Gastrocnemius medialis (tissue), 4 donors: ENCODE data around the gene AGBL1. TPM values are rescaled to one million over a fixed set of nuclear protein-coding genes. Genes with fewer than 3 reads are reported as not detected.

ENCODE experiments used
- ATAC-seq, 2 donors: fragments of 150-250 bp; one replicate each; pipeline ENCODE4 v1.9.1; 2016
- DNase-seq, 2 donors: peaks; one replicate each; pipeline ENCODE4 v3.0.0-alpha.2; 2019
- H3K27ac ChIP-seq, 4 donors: fragments of 200-600 bp; sonication (generic); 1 replicate in 1 of 4; 2 replicates in 3 of 4; pipeline ENCODE4 v1.5.1; 2016 to 2018; ENCODE audit warnings: mild to moderate bottlenecking in 2 of 4, moderate library complexity in 1 of 4
- H3K27me3 ChIP-seq, 3 donors: fragments of 200-600 bp; sonication (generic) in 2 of 3; 1 replicate in 1 of 3; 2 replicates in 2 of 3; pipeline versions ENCODE4 v1.5.1 to v1.6.0; 2016 to 2019; ENCODE audit warnings: mild to moderate bottlenecking in 1 of 3, moderate library complexity in 1 of 3
- H3K36me3 ChIP-seq, 2 donors: fragments of 200-600 bp; sonication (generic) in 1 of 2; one replicate each; pipeline ENCODE4 v1.5.1; 2017 to 2018
- H3K4me1 ChIP-seq, 2 donors: fragments of 200-600 bp; sonication (generic) in 1 of 2; one replicate each; pipeline ENCODE4 v1.5.1; 2016 to 2017; ENCODE audit warnings: mild to moderate bottlenecking in 2 of 2
- H3K4me3 ChIP-seq, 4 donors: fragments of 200-600 bp; sonication (generic) in 3 of 4; 1 replicate in 1 of 4; 2 replicates in 3 of 4; pipeline ENCODE4 v1.5.1; 2016 to 2019; ENCODE audit warnings: mild to moderate bottlenecking in 2 of 4
- H3K9me3 ChIP-seq, 3 donors: fragments of 200-600 bp; sonication (generic) in 2 of 3; 1 replicate in 1 of 3; 2 replicates in 2 of 3; pipeline ENCODE4 v1.5.1; 2016 to 2019
- CTCF ChIP-seq, 5 experiments: fragments of 450-650 bp in 3 of 5; fragments of 200-600 bp in 2 of 5; sonication (generic) in 2 of 5; IDR thresholded peaks in 4 of 5; conservative IDR thresholded peaks in 1 of 5; 1 replicate in 4 of 5; 2 replicates in 1 of 5; pipeline ENCODE4 v1.5.1; 2016 to 2019; ENCODE audit warnings: antibody characterized with exemption in 5 of 5, mild to moderate bottlenecking in 3 of 5, moderate library complexity in 3 of 5
- POLR2A ChIP-seq, 2 donors: fragments of 450-650 bp; IDR thresholded peaks; one replicate each; pipeline ENCODE4 v1.6.1; 2017; ENCODE audit warnings: antibody characterized with exemption in 2 of 2, mild to moderate bottlenecking in 2 of 2, moderate library complexity in 2 of 2
- in situ Hi-C, 4 donors: fragments of 200-750 bp; cut with MboI; loops; one replicate each; pipeline versions ENCODE4 v1.15.0 to v1.8.0; 2017; ENCODE audit warnings: low sequenced_read_pairs in 4 of 4
- intact Hi-C: fragments of 100-400 bp; cut with DNase I; formaldehyde crosslinking; loops from one replicate; pipeline ENCODE4 v1.15.1; 2023; ENCODE audit warnings: low total_unique reads
- total RNA-seq, 4 donors: library from RNA; depleted of rRNA; stranded (reverse); fragments of >200 nt; gene quantifications; one replicate each; pipeline versions ENCODE4 v1.1.0 to v1.2.3, GENCODE V29; 2016

The AGBL1 gene
- total RNA-seq, 4 donors from 2014 or later = 3.8 to 29.7 (median 15.9) TPM

DNA sequence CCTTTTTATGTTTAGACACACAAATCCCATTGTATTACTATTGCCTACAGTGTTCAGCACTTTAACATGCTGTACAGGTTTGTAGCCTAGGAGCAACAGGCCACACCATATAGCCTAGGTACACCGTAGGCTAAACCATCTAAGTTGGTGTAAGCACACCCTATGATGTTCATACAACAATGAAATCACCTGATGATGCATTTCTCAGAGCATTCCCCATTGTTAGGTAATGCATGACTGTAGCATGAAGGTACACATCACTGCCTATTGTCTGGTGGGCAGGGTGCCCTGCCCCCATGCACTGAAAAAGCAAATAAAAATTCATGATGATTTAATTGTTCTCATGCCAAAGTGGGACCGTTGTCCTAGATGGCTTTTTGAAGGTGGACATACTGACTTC lies 183.6 kb downstream of the AGBL1 start:
- Histone ChIP-seq H3K27me3 (no peaks in the 10 kb centered on the region), H3K36me3 (peaks cover 0 to 30% of the 10 kb centered on the region in 2 donors), H3K4me1 (no peaks in the 10 kb centered on the region), H3K9me3 (no peaks in the 10 kb centered on the region), H3K27ac (no peak overlapping the region), H3K4me3 (no peak overlapping the region)
- DNase-seq (no peak), ATAC-seq (no peak)
- intact Hi-C loops = no loop called here
- TF ChIP-seq POLR2A (IDR thresholded peaks at IDR 0.05) = no peak
- no peak for TF ChIP-seq CTCF (IDR thresholded peaks at IDR 0.05 in 4 of 5, conservative IDR thresholded peaks at IDR 0.05 in 1 of 5)
- in situ Hi-C loops = no loop called here

DNA sequence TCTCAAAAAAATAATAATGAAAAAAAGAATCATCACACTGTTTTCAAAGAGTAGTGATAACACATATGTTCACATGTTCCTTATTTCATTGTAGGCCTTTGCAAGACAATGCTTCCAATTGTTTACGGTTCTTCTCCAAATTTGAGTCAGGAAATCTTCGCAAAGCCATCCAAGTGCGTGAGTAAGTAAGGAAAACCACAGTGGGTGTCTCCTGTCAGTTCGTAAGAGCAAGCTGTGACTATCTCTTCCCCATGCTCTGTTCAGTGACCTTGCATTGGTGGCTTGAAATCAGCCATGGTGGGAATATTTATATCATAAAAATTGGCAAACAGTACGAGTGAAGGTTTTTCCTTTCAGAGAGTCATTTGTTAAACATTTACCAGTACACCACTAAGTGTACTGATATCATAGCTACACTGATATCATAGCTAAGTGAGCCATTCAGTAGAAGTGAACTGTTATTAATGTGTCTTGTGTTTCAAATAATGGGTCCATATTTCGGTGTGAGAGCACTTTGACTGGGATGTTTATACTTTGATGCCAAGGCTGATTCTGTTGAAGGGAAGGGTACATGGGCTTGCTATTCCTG lies 187.3 kb downstream of the AGBL1 start:
- no peak for DNase-seq
- Histone ChIP-seq H3K9me3 (no peaks in the 10 kb centered on the region), H3K4me3 (no peak overlapping the region), H3K36me3 (peaks cover 0 to 19% of the 10 kb centered on the region in 2 donors), H3K4me1 (no peaks in the 10 kb centered on the region), H3K27me3 (no peaks in the 10 kb centered on the region), H3K27ac (no peak overlapping the region)
- intact Hi-C loops = no loop called here
- in situ Hi-C loops = no loop called here
- TF ChIP-seq CTCF (IDR thresholded peaks at IDR 0.05 in 4 of 5, conservative IDR thresholded peaks at IDR 0.05 in 1 of 5) = no peak
- TF ChIP-seq POLR2A (IDR thresholded peaks at IDR 0.05) = no peak
- no peak for ATAC-seq

DNA sequence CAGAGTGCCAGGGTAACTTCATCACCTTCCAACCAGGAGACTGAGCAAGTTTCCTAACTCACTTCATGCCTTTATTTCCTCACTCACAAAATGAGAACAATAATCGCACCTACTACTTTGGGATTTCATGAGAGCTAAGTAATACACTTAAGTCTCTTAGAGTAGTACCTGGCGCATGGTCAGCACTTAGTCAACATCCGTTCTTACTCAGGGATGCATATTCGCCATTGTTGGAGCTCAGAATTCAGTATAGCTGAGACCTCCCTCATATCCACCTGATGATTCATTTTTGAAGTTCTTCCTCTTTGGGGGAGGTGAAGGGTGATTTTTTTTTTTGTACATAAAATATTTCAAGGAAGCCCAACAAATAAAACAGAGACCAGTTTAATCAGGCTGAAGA lies 188.2 kb downstream of the AGBL1 start:
- intact Hi-C loops (no loop called here), in situ Hi-C loops (no loop called here)
- no peak overlapping the region for H3K4me3 ChIP-seq
- no peaks in the 10 kb centered on the region for H3K27me3 ChIP-seq
- H3K27ac ChIP-seq = no peak overlapping the region
- peaks cover 0 to 22% of the 10 kb centered on the region in 2 donors for H3K36me3 ChIP-seq
- H3K4me1 ChIP-seq = no peaks in the 10 kb centered on the region
- ATAC-seq (no peak), DNase-seq (no peak)
- no peak for TF ChIP-seq CTCF (IDR thresholded peaks at IDR 0.05 in 4 of 5, conservative IDR thresholded peaks at IDR 0.05 in 1 of 5)
- no peak for TF ChIP-seq POLR2A (IDR thresholded peaks at IDR 0.05)
- H3K9me3 ChIP-seq = no peaks in the 10 kb centered on the region

DNA sequence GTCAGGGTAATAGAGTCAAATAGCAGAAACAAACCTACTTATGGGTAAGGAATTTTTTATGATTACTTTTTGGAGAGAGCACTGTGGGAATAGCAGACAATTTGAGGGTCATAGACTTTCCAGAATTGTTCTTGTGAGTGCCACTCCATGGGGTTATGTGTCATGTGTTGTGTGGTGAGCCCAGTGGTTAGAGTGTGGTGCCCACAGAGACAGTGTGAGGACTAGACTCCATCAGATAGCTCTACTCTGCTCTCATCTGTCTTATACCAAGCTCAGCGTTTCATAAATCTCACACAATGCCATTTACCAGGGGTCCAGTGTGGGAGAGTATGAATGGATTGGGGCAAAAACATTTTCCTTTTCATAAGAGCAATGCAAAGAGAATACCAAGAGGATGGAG lies 188.9 kb downstream of the AGBL1 start:
- DNase-seq = no peak
- no peaks in the 10 kb centered on the region for H3K4me1 ChIP-seq
- peaks cover 0 to 22% of the 10 kb centered on the region in 2 donors for H3K36me3 ChIP-seq
- intact Hi-C loops = no loop called here
- TF ChIP-seq CTCF (IDR thresholded peaks at IDR 0.05 in 4 of 5, conservative IDR thresholded peaks at IDR 0.05 in 1 of 5) (no peak), POLR2A (IDR thresholded peaks at IDR 0.05) (no peak)
- H3K9me3 ChIP-seq = no peaks in the 10 kb centered on the region
- no peak overlapping the region for H3K27ac ChIP-seq
- in situ Hi-C loops = no loop called here
- ATAC-seq = no peak
- H3K27me3 ChIP-seq = no peaks in the 10 kb centered on the region
- H3K4me3 ChIP-seq = no peak overlapping the region

GRCh38 chr15:86273309-86273708 lies 193.6 kb downstream of the AGBL1 start:
- Histone ChIP-seq H3K27ac (no peak overlapping the region), H3K4me1 (no peaks in the 10 kb centered on the region), H3K9me3 (no peaks in the 10 kb centered on the region), H3K36me3 (peaks cover 0 to 17% of the 10 kb centered on the region in 2 donors), H3K4me3 (no peak overlapping the region), H3K27me3 (no peaks in the 10 kb centered on the region)
- ATAC-seq (no peak), DNase-seq (no peak)
- in situ Hi-C loops (no loop called here), intact Hi-C loops (no loop called here)
- TF ChIP-seq POLR2A (IDR thresholded peaks at IDR 0.05) (no peak), CTCF (IDR thresholded peaks at IDR 0.05 in 4 of 5, conservative IDR thresholded peaks at IDR 0.05 in 1 of 5) (no peak)
